Endothelial cell of umbilical vein (primary cell): ENCODE results near the gene FAM118A. TPM values are rescaled to one million over a fixed set of nuclear protein-coding genes. Genes with fewer than 3 reads are reported as not detected.

Experiments
- BruUV-seq: library from RNA; stranded (reverse); fragments of 400-500 nt; replicated peaks from 2 replicates; lab custom pipeline; 2021; lab: Mats Ljungman, UMichigan
- CTCF ChIA-PET: fragments of 300-600, 350-600 bp; sonication (Branson Sonifier 250); formaldehyde crosslinking; loops from one replicate; lab custom pipeline; 2021; ENCODE audit warnings: antibody characterized with exemption, inconsistent platforms; lab: Charles Lee
- POLR2A ChIA-PET: fragments of 300-600, 350-600 bp; sonication (Branson Sonifier 250); formaldehyde crosslinking; loops from one replicate; lab custom pipeline; 2021; ENCODE audit warnings: antibody characterized with exemption, inconsistent platforms; lab: Charles Lee
- DNase-seq: peaks from one replicate; pipeline ENCODE4 v3.0.0-alpha.2; 2011; ENCODE audit warnings: low read depth, low spot score
- FAIRE-seq: peaks from 2 replicates; lab custom pipeline; 2011; peaks lifted over from hg19 to GRCh38; lab: Jason Lieb, UNC
- H2AFZ ChIP-seq: 2 replicates; pipeline ENCODE4 v1.6.0; 2012; ENCODE audit warnings: low read depth, low read length, control low read depth, inconsistent platforms
- H3K27ac ChIP-seq: 2 replicates; pipeline ENCODE4 v1.5.1; 2011; ENCODE audit warnings: low read depth, mild to moderate bottlenecking, control low read depth, low read length, moderate library complexity; ENCODE audit not compliant: insufficient read depth
- H3K27me3 ChIP-seq, 2 experiments: 2 replicates each; pipeline versions ENCODE4 v1.6.0 to v1.6.1; 2011; ENCODE audit warnings: low read length in 2 of 2, mixed read lengths in 1 of 2; ENCODE audit not compliant: control insufficient read depth in 2 of 2, insufficient read depth in 2 of 2
- H3K36me3 ChIP-seq, 2 experiments: 2 replicates in 1 of 2; 3 replicates in 1 of 2; pipeline ENCODE4 v1.5.1; 2011; ENCODE audit warnings: low read length in 2 of 2, mild to moderate bottlenecking in 1 of 2, moderate library complexity in 1 of 2; ENCODE audit not compliant: control insufficient read depth in 2 of 2, insufficient read depth in 2 of 2; ENCODE audit errors: extremely low read depth in 1 of 2
- H3K4me1 ChIP-seq: 3 replicates; pipeline ENCODE4 v1.5.1; 2011; ENCODE audit warnings: mild to moderate bottlenecking, low read length; ENCODE audit not compliant: control insufficient read depth, insufficient read depth; ENCODE audit errors: extremely low read depth
- H3K4me2 ChIP-seq: 2 replicates; pipeline ENCODE4 v1.6.1; 2011; ENCODE audit warnings: low read length, control low read depth, mixed read lengths; ENCODE audit not compliant: insufficient read depth
- H3K4me3 ChIP-seq, 3 experiments: fragments of 200-600 bp in 1 of 3; sonication (generic), shearing (Covaris generic) in 1 of 3; replicated peaks in 1 of 3; 2 replicates each; pipeline ENCODE4 v1.5.1; 2011 to 2016; ENCODE audit warnings: control low read depth in 3 of 3, low read length in 3 of 3, mild to moderate bottlenecking in 2 of 3, inconsistent platforms in 1 of 3, low read depth in 1 of 3, moderate library complexity in 1 of 3; ENCODE audit not compliant: insufficient read depth in 1 of 3
- H3K79me2 ChIP-seq: 2 replicates; pipeline ENCODE4 v1.6.0; 2012; ENCODE audit warnings: low read length, inconsistent platforms; ENCODE audit not compliant: control insufficient read depth, insufficient read depth
- H3K9ac ChIP-seq: replicated peaks from 2 replicates; pipeline ENCODE3; 2011; ENCODE audit warnings: low read length, control low read depth; ENCODE audit not compliant: insufficient read depth; ENCODE audit errors: extremely low read depth
- H3K9me1 ChIP-seq: replicated peaks from 3 replicates; pipeline ENCODE4 v1.6.0; 2011; ENCODE audit warnings: mild to moderate bottlenecking, low read length; ENCODE audit not compliant: control insufficient read depth, insufficient read depth; ENCODE audit errors: extremely low read depth
- H3K9me3 ChIP-seq: replicated peaks from 2 replicates; pipeline ENCODE4 v1.5.1; 2012; ENCODE audit warnings: low read length, inconsistent platforms; ENCODE audit not compliant: control insufficient read depth, insufficient read depth
- H4K20me1 ChIP-seq: replicated peaks from 2 replicates; pipeline ENCODE3; 2011; ENCODE audit warnings: mild to moderate bottlenecking, low read length; ENCODE audit not compliant: control insufficient read depth, insufficient read depth; ENCODE audit errors: extremely low read depth
- CTCF ChIP-seq, 2 donors: IDR thresholded peaks; 1 replicate in 1 of 2; 2 replicates in 1 of 2; pipeline ENCODE4 v1.5.1; 2011; ENCODE audit warnings: low read length in 2 of 2, mild to moderate bottlenecking in 2 of 2, moderate library complexity in 2 of 2, control low read depth in 1 of 2, inconsistent platforms in 1 of 2, low read depth in 1 of 2; ENCODE audit not compliant: insufficient read depth in 1 of 2; ENCODE audit errors: extremely low read depth in 1 of 2
- EZH2 ChIP-seq: IDR thresholded peaks from 2 replicates; pipeline ENCODE4 v1.6.1; 2012; ENCODE audit warnings: borderline replicate concordance, low read depth, mild to moderate bottlenecking, moderate library complexity, low read length, inconsistent platforms; ENCODE audit not compliant: severe bottlenecking
- FOS ChIP-seq: IDR thresholded peaks from 2 replicates; pipeline ENCODE4 v1.6.1; 2011; ENCODE audit warnings: mild to moderate bottlenecking, low read length, moderate library complexity, borderline replicate concordance; ENCODE audit not compliant: insufficient read depth
- GATA2 ChIP-seq: IDR thresholded peaks from 2 replicates; pipeline ENCODE4 v1.7.0; 2011; ENCODE audit warnings: low read depth, mild to moderate bottlenecking, moderate library complexity, mixed read lengths, low read length; ENCODE audit not compliant: insufficient read length, insufficient read depth
- JUN ChIP-seq: IDR thresholded peaks from 2 replicates; pipeline ENCODE4 v1.6.1; 2011; ENCODE audit warnings: borderline replicate concordance, low read depth; ENCODE audit not compliant: insufficient read length, insufficient read depth
- MAX ChIP-seq: IDR thresholded peaks from 2 replicates; pipeline ENCODE4 v1.6.1; 2011; ENCODE audit not compliant: insufficient read depth, insufficient read length
- MYC ChIP-seq: IDR thresholded peaks from one replicate; pipeline ENCODE4 v1.6.1; 2011; ENCODE audit warnings: mild to moderate bottlenecking, low read depth, low read length
- POLR2A ChIP-seq: IDR thresholded peaks from 2 replicates; pipeline ENCODE4 v1.6.1; 2012; ENCODE audit warnings: low read depth, mild to moderate bottlenecking, control low read depth, low read length
- POLR2AphosphoS5 ChIP-seq: IDR thresholded peaks from 2 replicates; pipeline ENCODE4 v1.6.1; 2012; ENCODE audit warnings: low read depth, mild to moderate bottlenecking, control low read depth, low read length, moderate library complexity; ENCODE audit not compliant: insufficient read depth
- dilution Hi-C: fragments of 300-500 bp; cut with MboI; formaldehyde crosslinking; loops from one replicate; pipeline ENCODE4 v1.15.0; 2019; ENCODE audit warnings: low sequenced_read_pairs; ENCODE audit not compliant: extremely low pct_ligation_motif_present
- intact Hi-C: fragments of 100-400 bp; cut with micrococcal nuclease; formaldehyde crosslinking; loops from one replicate; pipeline ENCODE4 v1.10.0; 2022
- polyA plus RNA-seq, 4 experiments: library from polyadenylated mRNA; depleted of rRNA in 3 of 4; stranded (reverse) in 3 of 4; unstranded in 1 of 4; fragments of >200 nt; gene quantifications; 2 replicates each; pipeline versions ENCODE4 v1.2.1 to v1.2.3, GENCODE V29; 2011 to 2012; ENCODE audit warnings: missing spikeins in 1 of 4
- total RNA-seq: library from RNA; stranded (reverse); gene quantifications from 2 replicates; pipeline ENCODE4 v1.2.3, GENCODE V29; 2021

FAM118A gene
- total and polyA plus RNA-seq, 2 donors (not counting 3 experiments of a cell fraction or from before 2014, with no cell fraction given): 20.2 to 25.6 TPM

DNA sequence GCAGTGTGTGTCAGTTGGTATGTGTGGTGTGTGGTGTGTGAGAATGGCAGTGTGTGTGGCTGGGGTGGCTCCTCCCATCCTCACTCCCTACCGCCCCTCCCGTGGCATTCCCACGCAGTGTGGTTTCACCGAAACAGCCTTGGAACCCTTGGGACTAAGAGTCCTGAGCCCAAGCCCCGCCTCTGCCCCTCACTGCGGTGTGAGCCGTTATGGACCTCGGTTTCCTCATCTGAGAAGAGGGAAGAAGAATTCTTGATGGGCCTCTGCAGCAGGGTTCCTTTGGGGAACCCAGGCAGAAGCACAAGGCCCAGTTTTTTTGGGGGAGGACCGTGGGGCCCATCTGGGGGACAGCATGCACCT, 17.8 kb upstream of the FAM118A start:
- H3K9me1 ChIP-seq: no peaks in the 10 kb centered on the region
- H2AFZ ChIP-seq: no peak overlapping the region
- POLR2A ChIA-PET: no interaction called here

More for the DNA sequence above, 17.8 kb upstream of the FAM118A start:
- CTCF ChIA-PET: no interaction called here
- no peak overlapping the region for H3K4me2 ChIP-seq
- FAIRE-seq: no peak
- H3K4me3 ChIP-seq: no peak overlapping the region
- no peaks in the 10 kb centered on the region for H3K4me1 ChIP-seq
- no TSS peak for BruUV-seq
- no peaks in the 10 kb centered on the region for H4K20me1 ChIP-seq
- intact Hi-C loops: no loop called here
- H3K9me3 ChIP-seq: no peaks in the 10 kb centered on the region
- peaks cover 0 to 2% of the 10 kb centered on the region in 2 experiments for H3K27me3 ChIP-seq
- no peak for TF ChIP-seq MAX
- no peak for TF ChIP-seq EZH2
- TF ChIP-seq FOS: no peak
- no peak for TF ChIP-seq POLR2A
- no peak for TF ChIP-seq GATA2
- TF ChIP-seq POLR2AphosphoS5: no peak
- no peak for TF ChIP-seq JUN
- no peak for TF ChIP-seq CTCF (IDR thresholded peaks at IDR 0.05; ENCODE audit: extremely low read depth in 1 of 2, insufficient read depth in 1 of 2, low read depth in 1 of 2, low read length in 2 of 2)
- TF ChIP-seq MYC: no peak
- no peak for DNase-seq
- no peak overlapping the region for H3K9ac ChIP-seq
- H3K27ac ChIP-seq: no peak overlapping the region
- H3K36me3 ChIP-seq: no peaks in the 10 kb centered on the region
- H3K79me2 ChIP-seq: no peaks in the 10 kb centered on the region
- dilution Hi-C loops: no loop called here
